CD4-positive, alpha-beta T cell (primary cell): Measurements from ENCODE around the gene GRIA3. TPM values are rescaled to one million over a fixed set of nuclear protein-coding genes. Genes with fewer than 3 reads are reported as not detected.

ENCODE experiments used
- ATAC-seq: fragments of 200-7000 bp; cut with Tn5 transposase; one replicate; pipeline ENCODE4 v1.10.0; 2022; ENCODE audit warnings: mild to moderate bottlenecking; ENCODE audit not compliant: poor library complexity
- CTCF ChIA-PET: fragments of 350-600 bp; sonication (Branson Sonifier 250); formaldehyde crosslinking; loops from one replicate; lab custom pipeline; 2021; ENCODE audit warnings: antibody characterized with exemption, inconsistent platforms; lab: Charles Lee
- POLR2A ChIA-PET: fragments of 350-600 bp; sonication (Branson Sonifier 250); formaldehyde crosslinking; loops from one replicate; lab custom pipeline; 2021; ENCODE audit warnings: antibody characterized with exemption, inconsistent platforms; lab: Charles Lee
- DNase-seq, 14 experiments: peaks; one replicate each; pipeline ENCODE4 v3.0.0-alpha.2; 2013 to 2020; ENCODE audit warnings: mixed read lengths in 2 of 14
- H3K27ac ChIP-seq, 2 donors: one replicate each; pipeline versions ENCODE4 v1.5.1 to v1.7.0; 2013; ENCODE audit warnings: low read length in 2 of 2, low read depth in 1 of 2, mild to moderate bottlenecking in 1 of 2
- H3K27me3 ChIP-seq, 2 experiments: 1 replicate in 1 of 2; 2 replicates in 1 of 2; pipeline versions ENCODE4 v1.6.1 to v1.7.0; 2013; ENCODE audit warnings: low read length in 2 of 2, control low read depth in 1 of 2, mild to moderate bottlenecking in 1 of 2, moderate library complexity in 1 of 2; ENCODE audit not compliant: insufficient read depth in 2 of 2, control insufficient read depth in 1 of 2
- H3K36me3 ChIP-seq: one replicate; pipeline ENCODE4 v1.6.1; 2013; ENCODE audit warnings: low read length, control low read depth; ENCODE audit not compliant: insufficient read depth
- H3K4me1 ChIP-seq: one replicate; pipeline ENCODE4 v1.6.1; 2013; ENCODE audit warnings: low read length, control low read depth; ENCODE audit not compliant: insufficient read depth
- H3K4me3 ChIP-seq: one replicate; pipeline ENCODE4 v1.5.1; 2013; ENCODE audit warnings: mild to moderate bottlenecking, low read length, moderate library complexity
- H3K9me3 ChIP-seq, 2 experiments: 1 replicate in 1 of 2; 2 replicates in 1 of 2; pipeline versions ENCODE4 v1.6.1 to v1.7.0; 2013; ENCODE audit warnings: low read length in 2 of 2, mild to moderate bottlenecking in 2 of 2, control low read depth in 1 of 2, moderate library complexity in 1 of 2; ENCODE audit not compliant: control insufficient read depth in 1 of 2, insufficient read depth in 1 of 2
- H3K27ac Mint-ChIP-seq: one replicate; pipeline ENCODE4 v1.8.0; 2020; ENCODE audit warnings: mixed read lengths
- H3K27me3 Mint-ChIP-seq: one replicate; pipeline ENCODE4 v1.8.0; 2021; ENCODE audit warnings: mixed read lengths
- H3K36me3 Mint-ChIP-seq: one replicate; pipeline ENCODE4 v1.8.0; 2021; ENCODE audit warnings: low read depth, mixed read lengths
- H3K4me1 Mint-ChIP-seq: one replicate; pipeline ENCODE4 v1.8.0; 2021; ENCODE audit warnings: low read depth, mixed read lengths
- H3K4me3 Mint-ChIP-seq: one replicate; pipeline ENCODE4 v1.8.0; 2020; ENCODE audit warnings: mild to moderate bottlenecking, mixed read lengths
- H3K9me3 Mint-ChIP-seq: one replicate; pipeline ENCODE4 v1.8.0; 2020; ENCODE audit warnings: mixed read lengths
- intact Hi-C, 2 experiments: fragments of 100-400 bp; cut with DNase I in 1 of 2; cut with micrococcal nuclease in 1 of 2; formaldehyde crosslinking; loops; one replicate each; pipeline versions ENCODE4 v1.15.1 to v1.9.0; 2023 to 2025; cut with DNase I, micrococcal nuclease
- total RNA-seq, 174 experiments: library from RNA in 2 of 174; stranded (reverse) in 2 of 174; gene quantifications; one replicate each; pipeline ENCODE4 v1.2.3 and lab custom pipeline; 2021 to 2026
- TF ChIP-seq, protein P1 (sequence below): fragments of 200-600 bp; IDR thresholded peaks from one replicate; pipeline ENCODE4 v1.8.0; 2022; ENCODE audit warnings: antibody characterized with exemption, mild to moderate bottlenecking

GRIA3 gene
- total RNA-seq, 2 experiments from 2014 or later, result not detected

DNA sequence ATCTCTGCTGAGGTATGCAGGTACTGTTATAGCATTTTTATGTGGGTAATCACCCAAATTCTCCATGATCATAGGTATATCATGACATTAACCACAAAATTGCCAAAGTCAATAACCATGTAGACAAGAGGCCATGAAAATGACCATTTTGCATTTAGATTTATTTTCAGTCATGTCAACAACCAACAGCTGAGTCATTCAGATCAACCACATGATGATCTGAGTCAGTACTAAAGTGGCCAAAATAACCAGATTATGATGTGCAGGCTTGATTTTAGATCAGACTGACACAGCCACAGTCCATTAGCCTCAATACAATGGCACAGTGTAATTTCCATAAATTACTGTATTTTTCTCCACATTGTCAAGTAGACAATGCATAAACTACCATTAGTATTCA, 240.5 kb downstream of the GRIA3 start:
- Mint-ChIP-seq H3K27ac (no peak overlapping the region), H3K4me1 (no peaks in the 10 kb centered on the region), H3K9me3 (no peaks in the 10 kb centered on the region), H3K4me3 (no peak overlapping the region), H3K36me3 (no peaks in the 10 kb centered on the region), H3K27me3 (no peaks in the 10 kb centered on the region)
- TF ChIP-seq, protein P1, sequence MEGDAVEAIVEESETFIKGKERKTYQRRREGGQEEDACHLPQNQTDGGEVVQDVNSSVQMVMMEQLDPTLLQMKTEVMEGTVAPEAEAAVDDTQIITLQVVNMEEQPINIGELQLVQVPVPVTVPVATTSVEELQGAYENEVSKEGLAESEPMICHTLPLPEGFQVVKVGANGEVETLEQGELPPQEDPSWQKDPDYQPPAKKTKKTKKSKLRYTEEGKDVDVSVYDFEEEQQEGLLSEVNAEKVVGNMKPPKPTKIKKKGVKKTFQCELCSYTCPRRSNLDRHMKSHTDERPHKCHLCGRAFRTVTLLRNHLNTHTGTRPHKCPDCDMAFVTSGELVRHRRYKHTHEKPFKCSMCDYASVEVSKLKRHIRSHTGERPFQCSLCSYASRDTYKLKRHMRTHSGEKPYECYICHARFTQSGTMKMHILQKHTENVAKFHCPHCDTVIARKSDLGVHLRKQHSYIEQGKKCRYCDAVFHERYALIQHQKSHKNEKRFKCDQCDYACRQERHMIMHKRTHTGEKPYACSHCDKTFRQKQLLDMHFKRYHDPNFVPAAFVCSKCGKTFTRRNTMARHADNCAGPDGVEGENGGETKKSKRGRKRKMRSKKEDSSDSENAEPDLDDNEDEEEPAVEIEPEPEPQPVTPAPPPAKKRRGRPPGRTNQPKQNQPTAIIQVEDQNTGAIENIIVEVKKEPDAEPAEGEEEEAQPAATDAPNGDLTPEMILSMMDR, result no peak
- no peak for ATAC-seq
- Histone ChIP-seq H3K9me3 (no peaks in the 10 kb centered on the region), H3K4me1 (no peaks in the 10 kb centered on the region), H3K27me3 (no peaks in the 10 kb centered on the region), H3K4me3 (no peak overlapping the region), H3K36me3 (no peaks in the 10 kb centered on the region), H3K27ac (no peak overlapping the region)
- ChIA-PET CTCF (interaction anchor here (0.6 kb wide), 1 partner anchor 157 kb away, joined by 4 read pairs; no protein-coding TSS in a partner anchor), POLR2A (no interaction called here)
- intact Hi-C loops, result no loop called here
- DNase-seq, result no peak

DNA sequence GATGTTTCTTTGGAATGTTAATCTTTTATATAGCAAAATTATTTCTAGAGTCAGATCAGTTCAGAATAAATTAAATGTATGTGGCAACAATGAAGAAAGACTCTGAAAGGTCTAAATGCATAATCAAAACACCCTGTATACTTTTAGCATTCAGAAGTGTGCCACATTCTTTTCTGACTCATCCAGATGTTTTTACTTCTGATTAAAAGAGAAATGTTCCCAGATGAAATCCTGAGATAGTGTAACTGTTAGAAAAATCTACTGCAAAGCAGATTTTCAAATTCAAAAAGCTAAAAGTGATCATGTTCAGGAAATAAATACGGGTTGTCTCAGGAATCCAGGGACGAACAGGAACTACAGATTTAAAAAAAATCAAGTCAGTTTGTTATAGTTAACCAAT, 241.4 kb downstream of the GRIA3 start:
- H3K36me3 ChIP-seq, result no peaks in the 10 kb centered on the region
- ATAC-seq (no peak), DNase-seq (no peak)
- H3K9me3 Mint-ChIP-seq, result no peaks in the 10 kb centered on the region
- H3K9me3 ChIP-seq, result no peaks in the 10 kb centered on the region
- H3K4me3 ChIP-seq, result no peak overlapping the region
- ChIA-PET CTCF (no interaction called here), POLR2A (no interaction called here)
- H3K27ac Mint-ChIP-seq, result no peak overlapping the region
- no peak overlapping the region for H3K4me3 Mint-ChIP-seq
- intact Hi-C loops, result no loop called here
- H3K27me3 ChIP-seq, result no peaks in the 10 kb centered on the region
- H3K36me3 Mint-ChIP-seq, result no peaks in the 10 kb centered on the region
- TF ChIP-seq, protein P1, result no peak
- H3K27me3 Mint-ChIP-seq, result no peaks in the 10 kb centered on the region
- H3K27ac ChIP-seq, result no peak overlapping the region
- no peaks in the 10 kb centered on the region for H3K4me1 ChIP-seq
- H3K4me1 Mint-ChIP-seq, result no peaks in the 10 kb centered on the region

DNA sequence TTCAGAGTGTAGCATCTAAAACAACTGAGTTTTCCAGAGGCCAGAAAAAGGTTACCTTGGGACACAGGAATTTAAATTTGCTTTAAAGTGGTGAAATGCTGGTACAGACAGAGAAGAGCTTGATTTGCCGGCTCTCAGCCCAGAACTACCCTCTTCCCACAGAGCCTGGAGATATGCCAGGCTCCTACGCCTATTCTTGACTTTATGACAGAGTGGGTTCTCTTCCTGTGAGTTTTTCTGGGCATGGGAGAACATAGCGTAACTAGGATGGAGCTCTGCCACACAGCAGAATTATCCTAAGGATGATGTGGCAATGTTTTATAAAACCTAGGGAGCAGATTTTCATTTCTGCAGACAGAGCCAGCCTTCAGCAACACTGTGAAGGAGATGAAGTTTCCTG, 241.8 kb downstream of the GRIA3 start:
- CTCF ChIA-PET, result no interaction called here
- H3K4me3 ChIP-seq, result no peak overlapping the region
- POLR2A ChIA-PET, result no interaction called here
- H3K27me3 ChIP-seq, result no peaks in the 10 kb centered on the region
- H3K9me3 Mint-ChIP-seq, result no peaks in the 10 kb centered on the region
- no peak overlapping the region for H3K27ac ChIP-seq
- intact Hi-C loops, result no loop called here
- TF ChIP-seq, protein P1, result no peak
- no peak overlapping the region for H3K4me3 Mint-ChIP-seq
- H3K36me3 ChIP-seq, result no peaks in the 10 kb centered on the region
- no peaks in the 10 kb centered on the region for H3K4me1 Mint-ChIP-seq
- H3K9me3 ChIP-seq, result no peaks in the 10 kb centered on the region
- no peaks in the 10 kb centered on the region for H3K36me3 Mint-ChIP-seq
- DNase-seq (no peak), ATAC-seq (no peak)
- H3K27ac Mint-ChIP-seq, result no peak overlapping the region
- no peaks in the 10 kb centered on the region for H3K4me1 ChIP-seq
- H3K27me3 Mint-ChIP-seq, result no peaks in the 10 kb centered on the region
